GM20431 (cell line): ENCODE data around the gene ALG11.
"Not testable (repeated sequence)": the region's sequence is repeated elsewhere in the genome, so short reads cannot be mapped to it uniquely, and the experiment has no call there.

Experiments used
- in situ Hi-C: fragments of 300-500 bp; cut with MseI, MboI; formaldehyde crosslinking; loops from one replicate; pipeline ENCODE4 v1.15.0; 2020; ENCODE audit warnings: low sequenced_read_pairs; ENCODE audit not compliant: unreplicated experiment

Gene ALG11

GRCh38 chr13:52025475-52026245 is 13.5 kb downstream of the ALG11 start:
- in situ Hi-C loops = no loop called here

- in situ Hi-C loops = no loop called here
Measured at GRCh38 chr13:52026246-52026626, 14.0 kb downstream of the ALG11 start.

GRCh38 chr13:52027832-52028231 is 15.6 kb downstream of the ALG11 start:
- in situ Hi-C loops = no loop called here

GRCh38 chr13:52029569-52029968 is 17.4 kb downstream of the ALG11 start:
- in situ Hi-C loops = no loop called here

GRCh38 chr13:52030401-52030800 is 18.2 kb downstream of the ALG11 start:
- in situ Hi-C loops = not testable (repeated sequence)

GRCh38 chr13:52033039-52033438 is 20.8 kb downstream of the ALG11 start:
- in situ Hi-C loops = no loop called here

- in situ Hi-C loops = no loop called here
Measured at GRCh38 chr13:52034616-52035226, 22.5 kb downstream of the ALG11 start.

GRCh38 chr13:52036037-52036436 is 23.8 kb downstream of the ALG11 start:
- in situ Hi-C loops = no loop called here

GRCh38 chr13:52043675-52044074 is 31.5 kb downstream of the ALG11 start:
- in situ Hi-C loops = no loop called here

GRCh38 chr13:52047463-52047862 is 35.3 kb downstream of the ALG11 start:
- in situ Hi-C loops = no loop called here

- in situ Hi-C loops = no loop called here
Measured at GRCh38 chr13:52048516-52048915, 36.3 kb downstream of the ALG11 start.

GRCh38 chr13:52051400-52051799 is 39.2 kb downstream of the ALG11 start:
- in situ Hi-C loops = no loop called here

- in situ Hi-C loops = no loop called here
Measured at GRCh38 chr13:52053460-52053859, 41.3 kb downstream of the ALG11 start.

- in situ Hi-C loops = not testable (repeated sequence)
Measured at GRCh38 chr13:52061064-52061463, 48.9 kb downstream of the ALG11 start.

- in situ Hi-C loops = no loop called here
Measured at GRCh38 chr13:52061587-52061986, 49.4 kb downstream of the ALG11 start.

GRCh38 chr13:52067237-52067636 is 55.0 kb downstream of the ALG11 start:
- in situ Hi-C loops = no loop called here

- in situ Hi-C loops = no loop called here
Measured at GRCh38 chr13:52070929-52071523, 58.8 kb downstream of the ALG11 start.
